GM12878 (cell line): Measurements from ENCODE around the gene KRT86. TPM values are rescaled to one million over a fixed set of nuclear protein-coding genes. Genes with fewer than 3 reads are reported as not detected.

Experiments used
- BCL11A ChIP-seq: IDR thresholded peaks from 2 replicates; pipeline ENCODE4 v1.6.1; 2011; ENCODE audit warnings: low read depth, low read length
- BRCA1 ChIP-seq: IDR thresholded peaks from 2 replicates; pipeline ENCODE4 v1.6.1; 2011; ENCODE audit warnings: low read depth, low read length, improper control_type of control experiment
- CBFB ChIP-seq: IDR thresholded peaks from 2 replicates; pipeline ENCODE4 v1.6.1; 2016; ENCODE audit warnings: antibody characterized with exemption, low read depth
- CEBPB ChIP-seq, 2 experiments: fragments of 150-350 bp in 1 of 2; IDR thresholded peaks; 2 replicates each; pipeline ENCODE4 v1.6.1; 2012 to 2014; ENCODE audit warnings: low read depth in 2 of 2, low read length in 2 of 2, borderline replicate concordance in 1 of 2, inconsistent platforms in 1 of 2
- HSF1 ChIP-seq: fragments of 150-350 bp; IDR thresholded peaks from 2 replicates; pipeline ENCODE4 v1.6.1; 2014; ENCODE audit warnings: mild to moderate bottlenecking, low read depth, low read length
- IKZF2 ChIP-seq, 2 experiments: fragments of 450-650 bp; IDR thresholded peaks; 2 replicates each; pipeline ENCODE4 v1.6.1; 2017; ENCODE audit warnings: mild to moderate bottlenecking in 2 of 2, moderate library complexity in 2 of 2
- KDM1A ChIP-seq: fragments of 200-600 bp; sonication (generic); IDR thresholded peaks from 2 replicates; pipeline ENCODE4 v1.6.1; 2016; ENCODE audit warnings: borderline replicate concordance
- POLR2AphosphoS2 ChIP-seq: IDR thresholded peaks from 2 replicates; pipeline ENCODE4 v1.6.1; 2011; ENCODE audit warnings: low read depth, mild to moderate bottlenecking, low read length, improper control_type of control experiment, moderate library complexity
- SMC3 ChIP-seq: IDR thresholded peaks from 2 replicates; pipeline ENCODE4 v1.6.1; 2011; ENCODE audit warnings: low read length, improper control_type of control experiment, borderline replicate concordance
- ZBTB33 ChIP-seq: fragments of 450-650 bp; IDR thresholded peaks from 2 replicates; pipeline ENCODE4 v1.6.1; 2017; ENCODE audit warnings: mild to moderate bottlenecking
- polyA plus RNA-seq, 11 experiments: library from polyadenylated mRNA; depleted of rRNA in 4 of 11; unstranded in 6 of 11; stranded (reverse) in 5 of 11; fragments of >200 nt; fragmentation: Nextera tagmentation in 4 of 11; fragmentation: Illumina TruSeq in 1 of 11; extraction: Ambion mirVana in 4 of 11; extraction: Trizol in 1 of 11; gene quantifications; 1 replicate in 1 of 11; 2 replicates in 10 of 11; pipeline versions ENCODE4 v1.2.1 to v1.2.3, GENCODE V29; 2011 to 2016; ENCODE audit warnings: inconsistent platforms in 2 of 11, missing spikeins in 2 of 11, low read depth in 1 of 11
- total RNA-seq, 4 experiments: library from RNA; depleted of rRNA in 3 of 4; stranded (reverse); fragments of >200 nt in 3 of 4; fragmentation: Illumina TruSeq in 1 of 4; extraction: Trizol in 1 of 4; gene quantifications; 2 replicates each; pipeline versions ENCODE4 v1.2.1 to v1.2.3, GENCODE V29; 2013 to 2021

KRT86 gene
- total and polyA plus RNA-seq, 10 of the 15 experiments (the other 5 are each of a cell fraction or from before 2014, with no cell fraction given) = 0.11 to 0.54 (median 0.18) TPM; not detected in 4

GRCh38 chr12:52356031-52356761 is 81.8 kb downstream of the KRT86 start (continued):
- TF ChIP-seq CEBPB (IDR thresholded peaks at IDR 0.05; ENCODE audit: borderline replicate concordance in 1 of 2, low read depth in 2 of 2, low read length in 2 of 2) (no peak), BCL11A (no peak), BRCA1 (no peak), SMC3 (no peak), IKZF2 (IDR thresholded peaks at IDR 0.05) (no peak), KDM1A (no peak), HSF1 (no peak), POLR2AphosphoS2 (no peak), CBFB (no peak), ZBTB33 (no peak)
- TF ChIP-seq, all 136 proteins: peak for 0
